IPS DF 4.7 (cell line): Measurements from ENCODE around the gene PEAK3.
"Not testable (repeated sequence)": the region's sequence is repeated elsewhere in the genome, so short reads cannot be mapped to it uniquely, and the experiment has no call there.

Source experiments
- DNase-seq: peaks from one replicate; pipeline ENCODE4 v3.0.0-alpha.2; 2013; ENCODE audit warnings: low spot score; ENCODE audit errors: extremely low read depth

PEAK3 gene

GRCh38 chr19:2288818-2289713 lies 7.1 kb upstream of the PEAK3 start:
- no peak for DNase-seq

- DNase-seq = no peak
These were observed 6.4 kb upstream of the PEAK3 start for GRCh38 chr19:2288338-2288817.

GRCh38 chr19:2287585-2288337 lies 5.8 kb upstream of the PEAK3 start:
- no peak for DNase-seq

- no peak for DNase-seq
These were observed 4.6 kb upstream of the PEAK3 start for GRCh38 chr19:2286402-2287140.

- no peak for DNase-seq
These were observed 2.0 kb upstream of the PEAK3 start for GRCh38 chr19:2283835-2284507.

GRCh38 chr19:2282862-2283237 lies 875 bp upstream of the PEAK3 start:
- DNase-seq = no peak

- DNase-seq = not testable (repeated sequence)
These were observed 512 bp downstream of the PEAK3 start for GRCh38 chr19:2281265-2282061.

GRCh38 chr19:2280633-2281264 lies 1.2 kb downstream of the PEAK3 start:
- DNase-seq = no peak

- DNase-seq = no peak
These were observed 3.4 kb downstream of the PEAK3 start for GRCh38 chr19:2278459-2279158.

GRCh38 chr19:2277138-2277537 lies 4.8 kb downstream of the PEAK3 start:
- no peak for DNase-seq

- DNase-seq = no peak
These were observed 5.5 kb downstream of the PEAK3 start for GRCh38 chr19:2276429-2276986.

- no peak for DNase-seq
These were observed 6.2 kb downstream of the PEAK3 start for GRCh38 chr19:2275588-2276428.

- DNase-seq = no peak
These were observed 6.9 kb downstream of the PEAK3 start for GRCh38 chr19:2274931-2275535.

- DNase-seq = no peak
These were observed 7.7 kb downstream of the PEAK3 start for GRCh38 chr19:2274185-2274711.

- DNase-seq = no peak
These were observed 8.4 kb downstream of the PEAK3 start for GRCh38 chr19:2273356-2274184.
